ENCODE data around the gene TTC7B.

Gene TTC7B

GRCh38 chr14:90699016-90699415 is 117.2 kb downstream of the TTC7B start:
- DNase-seq: no peak

GRCh38 chr14:90698379-90698869 is 117.8 kb downstream of the TTC7B start:
- DNase-seq: no peak

GRCh38 chr14:90697577-90698206 is 118.5 kb downstream of the TTC7B start:
- peak; percentile 69 for DNase-seq

- DNase-seq: no peak
Measured at GRCh38 chr14:90697132-90697531, 119.1 kb downstream of the TTC7B start.

- no peak for DNase-seq
Measured at GRCh38 chr14:90696720-90697119, 119.5 kb downstream of the TTC7B start.

GRCh38 chr14:90695997-90696660 is 120.1 kb downstream of the TTC7B start:
- no peak for DNase-seq

- no peak for DNase-seq
Measured at GRCh38 chr14:90693413-90693812, 122.8 kb downstream of the TTC7B start.

GRCh38 chr14:90692826-90693225 is 123.4 kb downstream of the TTC7B start:
- no peak for DNase-seq

- DNase-seq: no peak
Measured at GRCh38 chr14:90692061-90692460, 124.2 kb downstream of the TTC7B start.

- DNase-seq: no peak
Measured at GRCh38 chr14:90691627-90692026, 124.6 kb downstream of the TTC7B start.

- no peak for DNase-seq
Measured at GRCh38 chr14:90687680-90688079, 128.6 kb downstream of the TTC7B start.

- DNase-seq: no peak
Measured at GRCh38 chr14:90682615-90683014, 133.6 kb downstream of the TTC7B start.

- DNase-seq: no peak
Measured at GRCh38 chr14:90681929-90682328, 134.3 kb downstream of the TTC7B start.

GRCh38 chr14:90678846-90679362 is 137.3 kb downstream of the TTC7B start:
- DNase-seq: no peak

GRCh38 chr14:90678420-90678819 is 137.8 kb downstream of the TTC7B start:
- no peak for DNase-seq

GRCh38 chr14:90677484-90678050 is 138.7 kb downstream of the TTC7B start:
- peak; percentile 41 for DNase-seq

GRCh38 chr14:90676912-90677311 is 139.3 kb downstream of the TTC7B start:
- no peak for DNase-seq

- no peak for DNase-seq
Measured at GRCh38 chr14:90676356-90676755, 139.9 kb downstream of the TTC7B start.

- DNase-seq: no peak
Measured at GRCh38 chr14:90675399-90675798, 140.8 kb downstream of the TTC7B start.

- DNase-seq: no peak
Measured at GRCh38 chr14:90674716-90675115, 141.5 kb downstream of the TTC7B start.

- DNase-seq: no peak
Measured at GRCh38 chr14:90674043-90674670, 142.1 kb downstream of the TTC7B start.

- no peak for DNase-seq
Measured at GRCh38 chr14:90671382-90672234, 144.6 kb downstream of the TTC7B start.

GRCh38 chr14:90669731-90670130 is 146.5 kb downstream of the TTC7B start:
- DNase-seq: no peak

All from CD4-positive, alpha-beta T cell treated with Interleukin-4 for 4 hours (primary cell).